NCI-H1417 treated with DMSO at 0.1 percent for 48 hours (cell line): ENCODE measurements around the gene MAP3K20.
"Not testable (repeated sequence)": the region's sequence is repeated elsewhere in the genome, so short reads cannot be mapped to it uniquely, and the experiment has no call there.

Experiments
- DNase-seq: peaks from one replicate; lab custom pipeline; 2025; lab: John Stamatoyannopoulos, UW

MAP3K20 gene

DNA sequence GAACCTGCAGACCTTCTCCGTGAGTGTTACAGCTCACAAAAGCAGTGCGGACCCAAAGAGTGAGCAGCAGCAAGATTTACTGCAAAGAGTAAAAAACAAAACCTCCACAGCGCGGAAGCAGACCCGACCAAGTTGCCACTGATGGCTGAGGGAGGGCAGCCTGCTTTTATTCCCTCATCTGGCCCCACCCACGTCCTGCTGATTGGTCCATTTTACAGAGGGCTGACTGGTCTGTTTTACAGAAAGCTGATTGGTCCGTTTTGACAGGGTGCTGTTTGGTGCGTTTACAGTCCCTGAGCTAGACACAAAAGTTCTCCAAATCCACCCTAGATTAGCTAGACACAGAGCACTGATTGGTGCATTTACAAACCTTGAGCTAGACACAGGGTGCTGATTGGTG lies 206.3 kb downstream of the MAP3K20 start:
- not testable (repeated sequence) for DNase-seq

DNA sequence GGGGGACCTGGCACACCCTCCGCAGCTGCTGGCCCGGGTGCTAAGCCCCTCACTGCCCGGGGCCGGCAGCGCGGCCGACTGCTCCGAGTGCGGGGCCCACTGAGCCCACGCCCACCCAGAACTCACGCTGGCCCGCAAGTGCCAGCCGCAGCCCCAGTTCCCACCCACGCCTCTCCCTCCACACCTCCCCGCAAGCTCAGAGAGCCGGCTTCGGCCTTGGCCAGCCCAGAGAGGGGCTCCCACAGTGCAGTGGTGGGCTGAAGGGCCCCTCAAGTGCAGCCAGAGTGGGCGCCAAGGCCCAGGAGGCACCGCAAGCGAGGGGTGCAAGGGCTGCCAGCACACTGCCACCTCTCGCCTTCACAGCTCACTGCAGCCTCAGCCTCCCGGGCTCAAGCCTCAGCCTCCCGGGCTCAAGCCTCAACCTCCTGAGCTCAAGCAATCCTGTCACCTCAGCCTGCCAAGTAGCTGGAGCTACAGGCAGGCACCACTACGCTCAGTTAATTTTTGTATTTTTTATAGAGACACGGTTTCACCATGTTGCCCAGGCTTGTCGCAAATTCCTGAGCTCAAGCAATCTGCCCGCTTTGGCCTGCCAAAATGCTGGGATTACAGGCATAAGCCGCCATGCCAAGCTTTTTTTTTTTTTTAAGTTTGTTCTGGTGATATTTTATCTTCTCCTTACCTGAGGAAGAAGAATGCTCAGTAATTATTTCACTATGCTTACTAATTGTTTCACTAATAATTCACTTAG lies 207.3 kb downstream of the MAP3K20 start:
- no peak for DNase-seq

DNA sequence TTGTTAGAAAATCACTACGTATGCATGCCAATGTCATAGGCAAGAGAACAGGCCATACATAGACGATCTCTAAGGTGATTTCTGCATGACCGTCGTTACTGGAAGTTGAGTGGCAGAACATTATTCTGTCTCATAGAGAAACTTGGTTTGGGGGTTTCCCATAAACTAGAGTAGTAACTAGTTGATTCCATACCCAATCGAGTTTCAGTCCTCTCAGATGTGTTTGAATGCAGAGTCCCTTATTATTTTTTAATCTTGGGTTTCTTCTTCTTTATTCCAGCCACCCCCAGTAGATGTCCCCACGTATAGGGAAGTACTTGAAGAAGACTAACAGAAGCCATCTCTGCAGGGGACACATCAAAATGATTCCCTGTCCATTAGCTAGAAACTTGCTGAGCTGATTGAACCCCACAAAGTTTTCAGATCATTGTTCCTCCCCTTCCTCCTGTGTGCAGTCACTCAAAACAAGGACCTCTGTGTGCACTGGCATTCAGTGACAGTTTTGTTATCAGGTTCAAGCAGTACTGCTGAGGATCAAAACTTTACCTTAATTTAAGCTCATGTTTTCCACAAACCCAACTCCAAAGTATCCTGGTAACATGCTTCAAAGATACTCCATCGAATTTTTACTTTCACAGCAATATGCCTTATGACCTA lies 210.6 kb downstream of the MAP3K20 start:
- no peak for DNase-seq

DNA sequence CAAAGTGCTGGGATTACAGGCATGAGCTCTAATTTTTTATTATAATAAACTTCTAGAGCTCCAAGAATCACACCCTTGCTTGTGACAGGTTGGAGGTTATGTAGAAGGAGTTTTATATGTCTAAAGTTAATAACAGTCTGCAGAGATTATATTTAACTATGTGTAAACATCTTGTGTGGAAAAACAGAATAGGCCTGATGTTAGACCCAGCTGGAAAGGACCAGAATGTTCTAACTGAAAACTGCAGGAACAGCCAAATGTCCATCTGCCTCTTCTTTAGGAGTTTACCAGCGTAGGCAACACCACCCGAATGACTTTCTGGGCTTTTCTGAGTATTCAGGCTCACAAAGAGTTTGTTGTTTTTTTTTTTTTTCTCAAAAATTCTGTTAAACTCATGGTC lies 211.9 kb downstream of the MAP3K20 start:
- DNase-seq, result no peak

DNA sequence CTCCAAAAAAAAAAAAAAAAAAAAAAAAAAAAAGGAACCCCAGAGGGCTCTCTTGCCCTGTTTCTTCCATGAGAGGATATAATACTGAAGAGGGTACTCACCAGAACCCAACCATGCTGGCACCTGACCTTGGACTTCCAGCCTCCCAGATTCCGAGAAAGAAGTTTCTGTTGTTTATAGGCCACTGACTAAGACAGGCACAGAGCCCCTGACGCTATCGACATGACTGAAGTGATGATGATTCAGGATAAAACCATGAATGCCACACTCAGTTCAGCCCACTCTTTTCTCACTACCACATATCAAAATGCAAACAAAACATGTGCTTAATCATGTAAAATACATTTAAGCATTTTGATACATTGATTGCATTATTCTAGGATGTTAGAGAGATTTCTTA lies 212.9 kb downstream of the MAP3K20 start:
- DNase-seq, result no peak

DNA sequence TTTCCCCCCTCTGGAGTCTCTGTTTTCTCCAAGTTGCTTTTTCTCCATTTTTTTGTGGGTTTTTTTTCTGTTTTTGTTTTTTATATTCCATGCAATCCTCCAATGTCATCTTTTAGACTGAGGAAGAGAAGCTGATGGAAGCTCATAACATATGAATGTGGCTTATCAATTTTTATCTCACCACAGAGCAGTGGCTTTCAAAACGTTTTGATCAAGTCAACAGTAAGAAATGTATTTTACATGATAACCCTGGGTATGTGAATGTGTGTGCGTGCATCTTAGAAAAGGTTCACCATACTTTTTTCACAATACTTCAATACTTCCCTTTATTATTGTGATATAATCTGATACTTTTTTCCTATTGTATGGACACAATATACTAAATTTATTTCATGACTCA lies 214.4 kb downstream of the MAP3K20 start:
- DNase-seq, result no peak

DNA sequence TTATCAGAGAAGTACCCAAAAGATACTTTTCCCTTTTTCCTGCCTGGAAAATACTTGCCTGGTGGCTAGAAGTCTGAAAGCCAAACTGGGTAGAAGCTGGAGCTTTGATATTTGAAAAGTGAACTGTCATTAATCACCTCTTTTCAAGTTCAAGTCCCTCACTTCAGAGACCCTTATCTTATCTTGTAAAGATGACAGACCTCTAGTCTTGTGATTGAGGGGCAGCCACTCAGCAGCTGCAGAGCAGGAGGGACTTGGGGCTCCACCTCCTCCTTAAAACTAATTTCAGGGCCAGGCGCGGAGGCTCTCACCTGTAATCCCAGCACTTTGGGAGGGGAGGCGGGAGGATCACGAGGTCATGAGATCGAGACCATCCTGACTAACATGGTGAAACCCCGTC lies 214.9 kb downstream of the MAP3K20 start:
- no peak for DNase-seq

DNA sequence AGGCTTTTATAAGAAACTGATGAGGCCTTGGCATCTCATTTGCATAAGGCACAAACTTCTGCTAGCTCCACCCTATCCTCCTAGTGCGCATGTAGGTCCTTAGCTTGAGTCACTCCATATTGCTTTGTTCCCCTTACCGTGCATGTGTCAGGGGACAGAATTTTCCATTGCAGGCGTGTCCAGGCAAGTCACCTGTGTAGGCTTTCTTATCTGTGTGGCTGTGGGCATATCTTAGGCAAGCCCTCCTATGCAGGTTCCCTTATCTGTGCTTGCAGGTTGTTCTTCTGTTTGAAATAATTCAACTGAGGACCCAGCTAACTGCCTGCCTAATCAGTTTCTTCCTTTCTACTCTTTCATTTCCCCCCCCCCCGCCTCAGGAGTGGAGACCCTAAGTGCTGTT lies 215.8 kb downstream of the MAP3K20 start:
- DNase-seq, result no peak

DNA sequence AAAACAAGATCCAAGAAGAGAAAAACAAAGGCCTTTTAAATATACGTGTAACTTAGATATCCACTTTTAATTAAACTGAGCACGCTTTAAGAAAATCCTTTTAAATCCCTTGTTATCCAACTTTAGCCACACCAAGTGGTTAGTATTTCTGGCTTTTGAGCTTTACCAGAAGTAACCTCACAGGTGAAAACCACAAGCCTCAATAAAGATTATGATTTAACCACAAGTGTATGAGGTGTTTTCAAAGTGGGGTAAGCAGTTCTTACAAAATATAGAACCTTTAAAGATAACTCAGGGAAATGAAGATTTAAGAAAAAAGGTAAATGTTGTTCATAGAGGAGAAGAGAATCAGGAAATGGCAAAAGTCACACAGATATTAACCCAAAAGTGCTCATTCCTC lies 220.6 kb downstream of the MAP3K20 start:
- DNase-seq, result no peak

DNA sequence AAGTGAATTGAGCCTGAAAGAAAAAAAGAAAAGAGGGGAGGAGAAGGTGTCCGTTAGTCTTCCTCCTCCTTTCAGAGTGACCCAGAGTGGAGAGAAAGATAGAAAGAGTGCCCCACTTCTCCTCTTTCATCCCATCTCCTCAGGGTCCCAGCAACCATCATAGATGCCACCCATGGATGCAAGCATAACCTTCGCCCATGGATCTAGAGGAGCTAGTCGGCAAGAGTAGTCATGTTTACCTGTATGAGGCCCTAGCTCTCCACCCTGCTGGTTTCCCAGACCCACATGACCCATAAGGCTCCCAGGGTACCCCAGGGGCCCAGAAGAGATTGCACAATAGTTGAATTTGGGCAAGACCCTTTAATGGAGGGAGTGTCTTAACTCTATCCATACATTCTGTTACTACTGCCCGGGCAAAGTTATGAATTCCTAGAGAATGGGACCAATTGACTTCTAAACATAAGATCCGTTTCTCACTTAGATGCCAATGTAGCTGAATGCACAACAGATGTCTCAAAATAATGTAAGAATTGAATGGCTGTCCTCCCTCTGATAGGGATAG lies 223.0 kb downstream of the MAP3K20 start:
- no peak for DNase-seq

DNA sequence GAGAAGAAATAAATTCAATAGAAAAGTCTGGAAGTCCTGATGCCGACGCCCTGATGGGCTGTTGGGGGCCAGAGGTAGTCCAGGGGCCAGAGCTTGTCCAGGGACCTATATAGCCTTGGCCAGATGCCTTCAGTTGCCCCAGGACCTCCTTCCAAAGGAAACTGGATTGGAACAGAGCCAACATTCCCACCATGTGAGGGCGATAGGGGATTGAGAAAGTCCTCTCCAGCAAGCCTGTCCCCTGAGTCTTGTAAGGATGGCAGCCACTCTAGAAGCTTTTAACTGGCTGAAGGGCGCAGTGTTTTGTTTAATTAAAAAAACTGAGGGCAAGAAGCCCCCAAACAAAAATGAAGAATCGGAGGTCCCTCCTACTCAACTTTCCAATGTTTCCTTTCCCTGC lies 224.1 kb downstream of the MAP3K20 start:
- DNase-seq, result no peak

DNA sequence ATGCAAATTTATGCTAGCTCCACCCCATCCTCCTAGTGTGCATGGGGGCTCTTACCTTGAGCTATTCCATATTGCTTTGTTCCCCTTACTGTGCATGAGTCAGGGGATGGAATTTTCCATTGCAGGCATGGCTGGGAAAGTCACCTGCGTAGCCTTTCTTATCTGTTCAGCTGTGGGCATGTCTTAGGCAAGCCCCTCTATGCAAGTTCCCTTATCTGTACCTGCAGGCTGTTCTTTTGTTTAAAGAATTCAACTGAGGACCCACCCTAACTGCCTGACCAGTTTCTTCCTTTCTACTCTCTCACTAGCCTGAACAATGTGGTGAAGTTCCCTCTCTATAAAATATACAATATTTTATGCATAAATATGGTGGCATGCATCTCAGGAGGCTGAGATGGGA lies 224.8 kb downstream of the MAP3K20 start:
- DNase-seq, result no peak

DNA sequence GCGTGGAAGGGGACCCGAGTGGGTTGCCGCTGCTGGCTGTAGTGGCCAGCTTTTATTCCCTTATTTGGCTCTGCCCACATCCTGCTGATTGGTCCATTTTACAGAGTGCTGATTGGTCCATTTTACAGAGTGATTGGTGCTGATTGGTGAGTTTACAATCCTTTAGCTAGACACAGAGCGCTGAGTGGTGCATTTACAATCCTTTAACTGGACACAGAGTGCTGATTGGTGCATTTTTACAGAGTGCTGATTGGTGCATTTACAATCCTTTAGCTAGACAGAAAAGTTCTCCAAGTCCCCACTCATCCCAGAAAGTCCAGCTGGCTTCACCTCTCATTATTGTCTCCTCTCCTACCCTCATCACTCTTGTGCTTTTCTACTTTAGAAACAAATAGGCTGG lies 225.9 kb downstream of the MAP3K20 start:
- not testable (repeated sequence) for DNase-seq

DNA sequence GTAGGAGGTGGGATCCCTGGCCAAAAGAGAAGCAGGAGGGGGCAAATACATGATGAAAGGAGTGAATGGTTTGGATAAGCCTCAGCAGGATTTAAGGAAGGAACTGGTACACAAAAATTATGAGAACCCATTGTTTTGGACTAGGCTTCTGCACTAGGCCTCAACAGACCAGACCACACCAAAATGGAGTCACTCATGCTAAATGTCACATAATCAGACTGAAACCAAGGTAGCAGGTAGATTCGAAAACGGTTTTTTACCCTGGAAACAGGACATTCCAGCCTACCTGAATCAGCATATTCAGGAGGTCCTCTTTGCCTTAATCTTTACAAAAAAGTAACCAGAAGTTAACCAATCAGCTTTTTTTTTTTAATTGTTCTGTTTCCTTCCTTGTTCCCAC lies 229.7 kb downstream of the MAP3K20 start:
- DNase-seq, result no peak

DNA sequence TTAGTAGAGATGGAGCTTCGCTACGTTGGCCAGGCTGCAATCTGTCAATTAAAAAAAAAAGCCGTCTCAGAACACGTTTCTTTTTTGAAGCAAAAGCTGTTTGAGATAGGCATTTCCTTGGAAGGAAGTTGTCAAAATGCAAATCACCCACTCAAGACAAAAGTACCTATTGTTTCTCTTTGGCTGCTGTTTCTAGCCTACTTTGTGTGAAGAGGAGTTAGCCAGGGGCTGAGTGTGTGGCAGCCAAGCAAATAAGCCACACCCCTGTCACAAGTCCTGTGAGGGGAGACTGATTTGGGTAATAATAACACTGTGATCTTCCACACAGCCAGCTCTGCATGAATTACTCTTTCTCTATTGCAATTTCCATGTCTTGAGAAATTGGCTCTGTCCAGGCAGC lies 231.6 kb downstream of the MAP3K20 start:
- no peak for DNase-seq

DNA sequence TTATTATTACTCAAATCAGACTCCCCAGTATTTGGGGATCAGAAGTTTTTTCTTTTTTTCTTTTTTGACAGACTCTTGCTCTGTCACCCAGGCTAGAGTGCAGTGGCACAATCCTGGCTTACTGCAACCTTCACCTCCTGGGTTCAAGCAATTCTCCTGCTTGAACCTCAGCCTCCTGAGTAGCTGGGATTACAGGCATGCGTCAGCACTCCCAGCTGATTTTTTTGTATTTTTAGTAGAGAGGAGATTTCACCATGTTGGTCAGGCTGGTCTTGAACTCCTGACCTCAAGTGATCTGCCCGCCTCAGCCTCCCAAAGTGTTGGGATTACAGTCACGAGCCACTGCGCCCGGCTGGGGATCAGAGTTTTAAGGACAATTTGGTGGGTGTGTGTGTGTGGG lies 233.7 kb downstream of the MAP3K20 start:
- DNase-seq, result not testable (repeated sequence)

DNA sequence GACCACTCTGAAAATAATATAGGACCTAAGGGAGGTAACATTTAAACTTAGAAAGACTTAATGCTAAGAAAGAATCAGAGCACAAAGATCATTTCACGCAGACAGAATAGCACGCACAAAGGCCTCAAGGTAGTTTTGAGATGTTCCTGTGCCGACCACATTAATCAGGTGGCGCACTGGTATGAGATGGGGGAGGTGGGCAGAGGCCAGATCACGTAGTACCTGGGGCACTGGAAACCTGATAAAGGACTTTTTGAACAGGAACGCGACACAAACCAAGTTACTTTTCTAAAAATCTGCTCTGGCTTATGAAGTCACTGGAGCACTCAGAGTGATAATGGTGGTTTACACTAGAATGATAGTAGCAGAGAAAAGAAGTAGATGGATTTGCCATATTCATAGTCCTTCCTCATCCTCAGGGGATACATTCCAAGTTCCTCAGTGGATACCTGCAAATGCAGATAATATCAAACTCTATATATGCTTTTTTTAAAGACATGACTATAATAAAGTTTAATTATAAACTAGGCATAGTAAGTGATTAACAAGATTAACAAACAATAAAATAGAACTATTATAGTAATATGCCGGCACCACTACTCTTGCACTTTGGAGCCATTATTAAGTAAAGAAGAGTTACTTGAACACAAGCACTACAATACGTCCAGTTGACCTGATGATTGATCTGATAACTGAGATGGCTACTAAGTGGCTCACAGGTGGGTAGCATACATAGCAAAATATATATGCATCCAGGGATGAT lies 236.4 kb downstream of the MAP3K20 start:
- DNase-seq, result no peak
